Anterior cingulate cortex (tissue), 58 donors: ENCODE measurements around the gene DAPK1.
"Not testable (repeated sequence)": the region's sequence is repeated elsewhere in the genome, so short reads cannot be mapped to it uniquely, and the experiment has no call there.

Experiments
- DNase-seq, 58 donors: peaks; one replicate each; lab custom pipeline; 2025; lab: John Stamatoyannopoulos, UW

DAPK1 gene

DNA sequence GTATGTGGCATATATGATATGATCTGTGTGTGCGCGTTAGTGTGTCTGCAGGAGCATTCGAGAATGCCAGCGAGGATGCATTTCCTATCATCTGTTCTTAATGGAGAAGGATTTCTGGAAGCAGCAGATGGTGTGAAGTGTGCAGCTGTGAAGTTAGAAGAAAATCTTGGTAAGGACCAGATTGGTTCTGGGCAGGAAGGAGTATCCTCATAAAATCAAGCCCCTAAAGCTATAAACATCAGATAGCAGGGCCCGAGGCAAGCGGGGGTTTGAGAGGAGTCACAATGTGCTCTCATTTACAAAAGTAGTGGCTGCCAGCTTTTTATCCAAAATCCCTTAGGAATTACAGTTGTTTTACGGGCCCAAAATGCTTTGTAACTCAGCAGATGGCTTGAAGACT lies 40.0 kb downstream of the DAPK1 start:
- no peak for DNase-seq

DNA sequence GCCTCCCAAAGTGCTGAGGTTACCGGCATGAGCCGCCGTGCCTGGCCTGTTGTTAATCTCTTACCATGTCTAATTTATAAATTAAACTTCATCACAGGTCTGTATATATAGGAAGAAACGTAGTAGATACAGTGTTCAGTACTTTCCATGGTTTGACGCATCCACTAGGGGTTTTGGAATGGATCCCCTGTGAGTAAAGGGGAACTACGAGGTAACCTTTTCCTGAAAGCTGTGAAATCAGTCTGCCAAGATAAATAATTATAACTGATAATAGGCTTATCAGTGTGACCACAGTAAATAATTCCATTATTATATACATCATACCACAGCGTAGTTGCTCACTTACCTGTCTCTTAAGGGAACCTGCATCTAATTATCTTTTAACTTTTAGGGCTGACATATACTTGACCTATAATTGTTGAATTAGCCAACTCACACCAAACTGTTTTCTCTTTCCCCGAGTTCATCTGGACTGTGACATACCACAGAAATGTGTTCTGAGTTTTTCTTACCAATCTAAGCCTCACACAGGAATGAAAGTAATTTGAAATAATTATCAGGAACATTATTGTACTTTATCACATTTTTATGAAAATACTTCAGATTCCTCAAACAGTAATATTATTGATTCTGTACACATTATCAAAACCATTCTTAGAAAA lies 42.9 kb downstream of the DAPK1 start:
- no peak for DNase-seq

DNA sequence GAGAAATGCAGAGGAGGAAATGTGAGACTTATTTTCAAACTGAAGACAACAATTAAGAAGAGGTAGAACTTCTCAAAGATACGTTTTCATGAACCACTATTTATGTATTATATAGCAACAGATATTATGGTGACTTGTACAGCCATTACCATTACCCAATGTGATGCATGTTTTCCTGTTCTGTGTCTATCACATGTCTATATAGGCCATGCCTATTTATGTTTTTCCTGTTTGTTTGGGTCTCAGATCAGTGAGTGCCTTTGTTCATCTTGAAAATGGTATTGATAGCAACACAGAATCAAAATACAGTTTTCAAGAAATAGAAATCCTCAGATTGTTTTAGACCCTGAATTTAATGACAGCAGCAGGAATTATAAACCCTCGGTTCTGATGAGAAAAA lies 44.0 kb downstream of the DAPK1 start:
- DNase-seq = no peak

GRCh38 chr9:87542141-87542540 lies 44.5 kb downstream of the DAPK1 start:
- DNase-seq = no peak

DNA sequence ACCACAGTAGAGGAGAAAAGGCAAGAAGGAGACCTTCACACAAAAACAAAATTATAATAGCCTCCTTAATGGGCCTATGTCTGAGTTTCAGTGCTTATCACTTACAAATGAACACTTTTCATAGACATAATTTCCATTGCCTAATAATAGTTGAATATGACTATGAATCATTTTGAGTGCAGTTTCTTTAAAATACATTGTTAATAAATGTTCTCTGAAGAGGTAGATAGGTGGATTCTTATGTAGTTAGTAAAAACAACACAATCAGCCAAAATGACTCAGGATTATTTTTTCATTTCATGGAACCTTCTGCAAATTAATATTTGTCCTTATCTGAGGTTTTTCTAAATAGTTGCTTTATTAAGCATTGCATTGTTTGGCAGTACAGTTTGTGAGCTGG lies 45.6 kb downstream of the DAPK1 start:
- DNase-seq = no peak

GRCh38 chr9:87545858-87546257 lies 48.2 kb downstream of the DAPK1 start:
- no peak for DNase-seq

- DNase-seq = peak in 2 of 58 donors; percentile 20 to 26
Measured at GRCh38 chr9:87546704-87547103, 49.0 kb downstream of the DAPK1 start.

DNA sequence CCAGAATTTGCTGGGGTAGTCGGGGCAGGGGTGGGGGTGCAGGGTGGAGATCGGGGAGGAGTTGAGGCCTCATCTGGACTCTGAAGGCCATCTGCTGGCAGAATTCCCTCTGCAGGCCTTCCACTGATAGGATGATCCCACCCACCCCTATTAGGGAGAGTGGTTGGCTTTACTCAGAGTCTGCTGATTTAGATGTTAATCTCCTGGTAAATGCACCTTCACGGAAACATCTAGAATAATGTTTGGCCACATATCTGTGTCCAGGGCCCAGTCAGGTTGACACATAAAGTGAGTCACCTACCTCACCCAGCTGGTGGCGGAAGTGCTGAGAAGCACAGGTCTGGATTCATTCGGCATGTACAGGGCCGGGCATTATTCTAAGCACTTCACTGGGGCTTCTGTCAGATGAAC lies 50.0 kb downstream of the DAPK1 start:
- no peak for DNase-seq

GRCh38 chr9:87548159-87548558 lies 50.5 kb downstream of the DAPK1 start:
- no peak for DNase-seq

GRCh38 chr9:87549088-87549487 lies 51.4 kb downstream of the DAPK1 start:
- DNase-seq = not testable (repeated sequence)

GRCh38 chr9:87549791-87550190 lies 52.1 kb downstream of the DAPK1 start:
- no peak for DNase-seq

DNA sequence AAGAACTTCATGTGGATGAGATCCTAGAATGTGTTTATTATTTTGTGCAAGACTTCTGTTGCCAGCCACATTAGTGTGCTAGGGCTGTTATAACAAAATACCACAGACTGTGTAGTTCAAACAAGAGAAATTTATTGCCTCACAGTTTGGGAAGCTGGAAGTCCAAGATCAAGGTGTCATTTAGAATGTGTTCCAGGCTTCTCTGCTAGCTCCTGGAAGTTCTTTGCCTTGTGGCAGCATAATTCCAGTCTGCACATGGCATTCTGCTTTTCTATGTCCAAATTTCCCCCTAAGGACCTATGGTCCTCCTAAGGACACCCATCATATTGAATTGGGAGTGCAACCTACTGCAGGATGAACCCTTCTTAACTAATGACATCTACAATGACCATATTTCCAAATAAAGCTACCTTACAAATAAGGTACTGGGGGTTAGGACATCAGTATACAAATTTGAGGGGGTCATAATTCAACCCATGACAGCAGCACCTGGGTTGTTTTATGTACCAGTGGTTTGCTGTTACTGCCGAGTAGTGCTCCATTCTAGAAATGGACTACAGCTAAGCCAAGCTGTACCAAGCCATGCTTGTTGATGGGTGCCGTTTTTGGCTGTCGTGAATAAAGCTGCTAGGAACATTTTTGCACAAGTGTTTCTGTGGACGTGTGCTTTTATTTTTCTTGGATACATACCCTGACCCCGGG lies 52.7 kb downstream of the DAPK1 start:
- DNase-seq = no peak

- no peak for DNase-seq
Measured at GRCh38 chr9:87551772-87552217, 54.1 kb downstream of the DAPK1 start.

GRCh38 chr9:87554171-87554910 lies 56.7 kb downstream of the DAPK1 start:
- DNase-seq = peak in 2 of 58 donors; percentile 8 to 26

GRCh38 chr9:87554976-87555375 lies 57.3 kb downstream of the DAPK1 start:
- DNase-seq = no peak

DNA sequence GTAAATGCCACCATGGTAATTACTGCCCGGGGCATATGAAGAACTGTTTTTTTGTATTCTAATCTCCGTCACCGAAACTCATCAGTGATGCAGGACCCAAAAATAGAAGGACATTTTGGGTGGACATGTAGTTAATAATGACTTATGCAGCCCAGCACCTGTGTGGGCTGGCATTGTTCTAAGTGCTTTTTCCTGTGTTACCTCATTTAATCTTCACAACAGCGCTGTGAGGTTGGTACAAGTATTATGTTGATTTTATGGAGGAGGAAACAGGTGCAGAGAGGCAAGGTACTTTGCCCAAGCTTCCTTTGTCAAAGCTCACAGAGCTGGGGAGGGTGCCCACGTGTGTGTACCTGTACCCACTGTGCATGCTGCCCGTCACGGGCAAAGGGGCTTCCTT lies 58.4 kb downstream of the DAPK1 start:
- DNase-seq = no peak

GRCh38 chr9:87556821-87557220 lies 59.2 kb downstream of the DAPK1 start:
- no peak for DNase-seq

- DNase-seq = no peak
Measured at GRCh38 chr9:87557996-87558395, 60.3 kb downstream of the DAPK1 start.

- DNase-seq = no peak
Measured at GRCh38 chr9:87558606-87559190, 61.0 kb downstream of the DAPK1 start.

DNA sequence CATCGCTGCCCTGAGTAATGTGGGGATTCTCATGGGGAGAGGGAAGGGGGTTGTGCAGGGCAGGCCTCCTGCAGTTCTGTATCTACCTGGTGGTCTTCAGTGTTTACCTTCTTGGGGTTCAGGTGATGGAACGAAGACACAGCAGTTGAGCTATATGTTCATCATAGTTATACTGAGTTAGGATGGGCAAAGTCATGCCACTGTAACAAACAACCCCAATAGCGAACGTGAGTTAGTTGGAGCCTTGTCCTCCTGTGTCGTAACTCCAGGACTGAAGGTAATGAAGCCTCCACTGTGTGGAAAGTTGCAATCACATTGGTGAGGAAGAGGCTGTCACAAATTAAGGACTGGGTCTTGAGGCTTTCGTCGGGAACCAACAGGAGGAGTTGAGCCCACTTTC lies 64.4 kb downstream of the DAPK1 start:
- DNase-seq = no peak

- no peak for DNase-seq
Measured at GRCh38 chr9:87562530-87563170, 65.0 kb downstream of the DAPK1 start.
